MV-4-11 (cell line): Measurements from ENCODE around the gene CXCR1.
"Not testable (repeated sequence)": the region's sequence is repeated elsewhere in the genome, so short reads cannot be mapped to it uniquely, and the experiment has no call there.

Experiments
- DNase-seq: peaks from one replicate; lab custom pipeline; 2025; lab: John Stamatoyannopoulos, UW

Gene CXCR1

DNA sequence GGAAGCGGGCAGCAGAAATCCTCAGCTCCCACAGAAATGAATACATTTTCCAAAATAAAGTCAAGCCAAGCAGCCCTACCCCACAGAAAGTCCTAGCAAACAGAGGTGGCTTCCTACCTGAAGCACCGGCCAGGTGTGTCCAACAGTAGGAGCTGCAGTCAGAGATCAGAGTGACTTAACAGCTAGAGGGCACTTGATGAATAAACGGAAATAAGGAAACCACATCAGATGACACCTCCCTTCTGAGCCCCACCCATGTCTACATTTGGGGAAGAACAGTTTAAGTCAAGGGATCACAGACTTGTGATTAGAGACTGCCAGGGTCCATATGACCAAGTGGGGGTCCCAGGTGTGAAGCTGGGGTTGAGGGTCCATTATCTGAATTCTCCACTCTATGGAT lies at the start of gene CXCR1:
Gene CXCR1 (minus strand): TSS at position 172 of the 400 bp plus-strand sequence. CDS start 1,751 bp downstream, outside the sequence.
- DNase-seq, result peak; percentile 67

- no peak for DNase-seq
Observed at GRCh38 chr2:218216336-218216673, 49.5 kb upstream of the CXCR1 start.

- no peak for DNase-seq
Observed at GRCh38 chr2:218214116-218214515, 47.4 kb upstream of the CXCR1 start.

DNA sequence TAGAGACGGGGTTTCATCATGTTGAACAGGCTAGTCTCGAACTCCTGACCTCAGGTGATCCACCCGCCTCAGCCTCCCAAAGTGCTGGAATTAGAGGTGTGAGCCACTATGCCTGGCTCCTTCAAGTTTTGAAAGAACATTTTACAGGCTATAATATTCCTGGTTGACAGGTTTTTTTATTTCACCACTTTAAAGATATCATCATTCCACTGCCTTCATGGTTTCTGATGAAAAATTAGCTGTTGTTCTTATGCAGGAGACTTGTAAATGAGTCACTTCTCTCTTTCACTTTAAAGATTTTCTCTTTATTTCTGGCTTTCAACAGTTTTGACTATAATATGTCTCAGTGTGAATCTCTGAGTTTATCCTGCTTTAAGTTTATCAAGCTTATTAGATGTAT lies 42.3 kb upstream of the CXCR1 start:
- DNase-seq, result no peak

GRCh38 chr2:218202266-218202665 lies 35.5 kb upstream of the CXCR1 start:
- DNase-seq, result no peak

- DNase-seq, result no peak
Observed at GRCh38 chr2:218196974-218197373, 30.2 kb upstream of the CXCR1 start.

- DNase-seq, result no peak
Observed at GRCh38 chr2:218194880-218195279, 28.1 kb upstream of the CXCR1 start.

GRCh38 chr2:218193701-218194100 lies 26.9 kb upstream of the CXCR1 start:
- no peak for DNase-seq

- DNase-seq, result peak; percentile 57
Observed at GRCh38 chr2:218192902-218193430, 26.2 kb upstream of the CXCR1 start.

DNA sequence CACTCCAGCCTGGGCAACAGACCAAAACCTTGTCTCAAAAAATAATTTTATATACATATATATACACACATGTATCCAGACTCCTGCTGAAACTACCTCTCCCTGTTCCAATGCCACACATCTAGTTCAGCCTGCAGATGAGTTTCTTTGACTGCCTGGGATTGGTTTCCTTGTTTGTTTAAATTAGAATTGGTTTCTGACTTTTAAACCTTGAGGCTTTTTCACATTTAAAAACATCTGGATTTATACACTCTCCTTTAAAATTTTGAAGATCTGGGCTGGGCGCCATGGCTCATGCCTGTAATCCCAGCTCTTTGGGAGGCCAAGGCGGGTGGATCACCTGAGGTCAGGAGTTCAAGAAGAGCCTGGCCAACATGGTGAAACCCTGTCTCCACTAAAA lies 21.8 kb upstream of the CXCR1 start:
- no peak for DNase-seq

DNA sequence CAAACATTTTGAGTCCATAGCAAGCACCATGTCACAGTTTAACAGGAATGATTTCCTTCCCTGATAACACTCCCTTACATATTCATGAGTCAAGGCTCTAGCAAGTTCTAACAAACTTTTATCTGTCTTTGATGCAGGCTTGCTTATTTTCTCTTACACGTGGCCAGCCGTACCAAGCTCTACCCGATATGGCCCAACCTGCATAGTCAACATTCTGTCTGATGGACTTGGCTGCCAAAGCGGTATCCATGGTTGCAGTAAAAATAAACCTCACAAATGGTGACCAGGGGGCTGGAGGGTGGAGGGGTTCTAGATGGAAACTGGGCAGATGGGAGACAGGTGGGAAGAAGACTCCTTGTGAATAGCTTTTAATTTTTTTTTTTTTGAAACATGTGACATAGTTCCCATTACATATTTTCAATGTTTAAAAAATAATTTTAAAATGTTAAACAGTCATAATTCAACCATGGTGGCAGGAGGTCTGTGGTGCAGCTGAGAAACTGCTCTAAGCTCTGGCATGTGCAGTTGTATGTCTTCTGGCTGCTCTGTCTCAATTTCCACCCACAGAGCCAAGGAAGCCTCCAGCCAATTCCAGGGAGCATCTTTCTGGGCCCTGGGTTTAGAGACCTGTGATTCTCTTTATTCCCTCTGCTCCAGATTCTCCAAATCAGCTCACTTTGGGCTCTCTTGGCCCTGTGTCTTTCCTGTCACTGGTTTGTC lies 20.7 kb upstream of the CXCR1 start:
- DNase-seq, result no peak

- DNase-seq, result no peak
Observed at GRCh38 chr2:218186876-218187275, 20.1 kb upstream of the CXCR1 start.

- peak; percentile 82 for DNase-seq
Observed at GRCh38 chr2:218186355-218186766, 19.6 kb upstream of the CXCR1 start.

- DNase-seq, result no peak
Observed at GRCh38 chr2:218184331-218184730, 17.6 kb upstream of the CXCR1 start.

GRCh38 chr2:218180467-218181114 lies 13.8 kb upstream of the CXCR1 start:
- no peak for DNase-seq

- DNase-seq, result no peak
Observed at GRCh38 chr2:218179782-218180181, 13.0 kb upstream of the CXCR1 start.

GRCh38 chr2:218172845-218173244 lies 6.1 kb upstream of the CXCR1 start:
- no peak for DNase-seq

DNA sequence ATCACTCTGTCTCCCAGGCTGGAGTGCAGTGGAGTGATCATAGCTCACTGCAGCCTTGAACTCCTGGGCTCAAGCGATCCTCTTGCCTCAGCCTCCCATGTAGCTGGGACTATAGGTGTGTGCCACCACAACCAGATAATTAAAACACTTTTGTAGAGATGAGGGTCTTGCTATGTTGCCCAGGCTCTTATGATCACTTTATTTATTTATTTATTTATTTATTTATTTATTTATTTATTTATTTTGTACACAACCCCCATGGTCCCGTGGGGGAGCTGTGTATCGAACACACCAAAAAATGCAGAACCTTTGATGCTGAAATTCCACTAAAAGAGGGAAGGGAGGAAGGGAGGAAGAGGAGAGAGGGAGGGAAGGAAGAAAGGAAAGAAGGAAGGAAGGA lies 5.0 kb upstream of the CXCR1 start:
- DNase-seq, result not testable (repeated sequence)

DNA sequence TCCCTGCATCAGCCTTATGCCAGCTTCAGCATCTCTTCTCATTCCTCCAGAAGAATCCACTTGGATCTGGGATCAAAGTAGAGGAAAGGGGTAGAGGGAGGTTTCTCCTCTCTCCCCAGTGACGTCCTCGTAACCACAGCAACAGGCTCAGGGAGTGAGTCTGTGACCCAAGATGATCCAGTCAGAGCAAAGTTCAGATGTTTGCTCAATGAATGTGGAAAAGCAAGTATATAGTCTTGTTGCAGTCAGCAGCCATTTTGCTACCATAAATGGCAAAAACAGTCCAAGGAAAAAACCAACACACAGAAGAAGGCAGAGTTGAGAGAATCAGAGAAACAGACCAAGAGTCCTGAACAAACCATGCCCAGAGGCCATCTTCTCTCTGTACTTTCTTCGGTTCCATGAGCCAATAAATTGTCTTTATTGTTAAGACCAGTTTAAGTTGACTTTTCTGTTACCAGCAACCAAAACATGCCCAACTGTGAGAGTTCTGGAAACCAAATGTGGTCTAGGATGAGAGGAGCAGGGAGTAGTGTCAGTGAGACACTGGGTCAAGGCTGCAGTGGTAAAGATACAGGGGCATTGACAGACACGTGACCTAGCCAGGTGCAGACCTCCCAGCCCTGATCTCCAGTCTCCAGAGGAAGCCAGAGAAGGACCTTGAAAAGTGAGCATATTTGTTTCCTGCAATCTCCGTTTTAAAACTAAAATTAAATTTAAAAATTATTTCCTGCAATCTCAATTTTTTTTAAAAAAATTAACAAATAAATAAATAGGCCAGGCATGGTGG lies 3.2 kb upstream of the CXCR1 start:
- DNase-seq, result no peak

DNA sequence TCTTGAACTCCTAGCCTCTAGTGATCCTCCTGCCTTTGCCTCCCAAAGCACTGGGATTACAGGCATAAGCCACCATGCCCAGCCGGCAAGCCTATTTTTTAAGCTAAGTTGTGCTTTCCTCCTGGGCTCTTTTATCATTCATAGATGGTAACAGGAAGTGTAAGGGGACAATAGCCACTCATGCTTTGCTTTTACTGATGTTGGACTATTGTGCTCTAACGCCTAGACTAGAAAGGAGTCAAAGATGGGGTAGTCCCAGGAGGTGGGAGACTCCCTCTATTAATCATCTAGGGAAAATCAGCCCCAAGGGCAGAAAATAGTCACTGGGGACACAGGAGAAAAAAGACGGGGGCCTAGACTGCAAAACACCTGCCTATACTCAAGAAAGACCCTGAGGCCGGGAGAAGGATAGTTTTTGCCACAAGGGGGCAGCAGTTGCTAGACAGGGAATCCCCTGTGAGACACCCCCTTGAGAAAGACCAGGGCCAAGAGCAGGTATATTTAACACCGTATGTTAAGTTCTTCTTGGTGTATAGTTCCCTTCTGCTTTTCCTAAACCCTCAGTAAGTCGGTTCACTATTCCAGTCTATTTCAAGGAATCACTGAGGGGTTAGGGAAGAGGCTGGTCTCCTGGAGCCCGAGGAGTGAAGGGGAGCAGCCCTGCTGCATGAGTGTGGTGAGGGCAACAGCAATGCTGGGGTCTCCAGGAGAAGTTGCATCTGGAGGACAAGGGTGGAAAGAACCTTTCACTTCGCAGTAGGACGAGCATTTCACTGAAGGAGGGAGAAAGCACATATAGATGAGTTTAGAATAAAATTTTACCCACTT lies 2.1 kb upstream of the CXCR1 start:
- DNase-seq, result no peak

GRCh38 chr2:218168016-218168415 lies 1.3 kb upstream of the CXCR1 start:
- no peak for DNase-seq

DNA sequence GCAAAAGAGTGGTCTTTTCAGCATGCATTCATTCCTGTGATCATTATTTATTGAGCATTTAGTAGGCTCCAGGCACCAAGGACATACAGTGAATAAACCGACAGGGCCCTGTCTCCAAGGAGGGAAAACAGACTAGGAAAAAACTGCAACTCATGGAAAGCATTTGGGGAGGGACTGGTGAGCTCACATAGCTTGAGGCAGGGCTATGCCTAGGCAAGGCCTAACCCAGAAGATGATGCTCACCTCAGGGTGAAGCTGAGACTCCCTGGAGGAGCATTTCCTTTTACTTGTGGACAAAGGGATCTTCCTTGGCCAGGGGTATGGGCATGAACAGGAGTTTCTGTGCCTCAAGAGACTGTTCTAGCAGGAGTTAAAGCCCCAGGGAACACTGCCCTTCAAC lies 3.9 kb downstream of the CXCR1 start:
- DNase-seq, result no peak
